ENCODE data around the gene BET1L. TPM values are rescaled to one million over a fixed set of nuclear protein-coding genes. Genes with fewer than 3 reads are reported as not detected.
A peak's percentile ranks its signal among the peaks of the same experiment; 100 is the strongest.

Gene BET1L
- total RNA-seq, 1 donor from 2014 or later = 47.0 TPM

DNA sequence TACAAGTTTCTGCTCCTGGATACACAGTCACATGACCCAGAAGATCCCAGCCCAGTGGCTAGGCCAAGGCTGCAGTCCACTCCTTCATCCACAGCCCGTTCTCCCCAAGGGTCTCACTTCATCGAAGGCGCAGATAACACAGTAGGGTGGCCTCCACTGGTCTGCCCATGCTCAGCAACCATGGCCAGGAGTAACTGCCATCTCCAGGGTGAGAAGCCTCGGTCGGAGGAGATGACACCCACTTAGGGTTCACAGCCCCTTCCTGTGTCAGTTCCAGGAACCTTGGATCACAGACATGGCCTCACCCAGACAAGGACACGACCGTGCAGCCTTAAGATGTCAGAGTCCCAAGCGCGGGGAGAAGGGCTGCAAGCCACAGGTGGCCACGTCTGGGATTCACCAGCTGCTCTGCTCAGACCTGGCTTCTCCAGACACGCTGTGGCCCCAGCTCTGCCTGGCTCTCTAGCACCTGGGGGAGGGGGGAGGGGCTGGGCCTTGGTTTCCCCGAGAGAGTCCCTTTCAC lies 2.6 kb downstream of the BET1L start:
- no peak for TF ChIP-seq CTCF (IDR thresholded peaks at IDR 0.05)
- Mint-ChIP-seq H3K9me3 (no peaks in the 10 kb centered on the region), H3K36me3 (ENCODE audit: low read depth) (peaks cover 53% of the 10 kb centered on the region), H3K4me3 (peak overlapping the region; percentile 8), H3K27me3 (no peaks in the 10 kb centered on the region), H3K27ac (no peak overlapping the region), H3K4me1 (peaks cover 47% of the 10 kb centered on the region)
- DNase-seq (peak; percentile 5), ATAC-seq (ENCODE audit: low read depth) (no peak)
- intact Hi-C loops (cut with micrococcal nuclease) = no loop called here
- ChIA-PET POLR2A (no interaction called here), CTCF (no interaction called here)

GRCh38 chr11:203945-204586 lies 3.1 kb downstream of the BET1L start:
- peaks cover 43% of the 10 kb centered on the region for H3K4me1 Mint-ChIP-seq
- H3K9me3 Mint-ChIP-seq = no peaks in the 10 kb centered on the region
- H3K4me3 Mint-ChIP-seq = peak overlapping the region; percentile 8
- ATAC-seq (ENCODE audit: low read depth) (no peak), DNase-seq (peak; percentile 12)
- H3K36me3 Mint-ChIP-seq (ENCODE audit: low read depth) = peaks cover 52% of the 10 kb centered on the region
- ChIA-PET CTCF (no interaction called here), POLR2A (no interaction called here)
- intact Hi-C loops (cut with micrococcal nuclease) = no loop called here
- no peak overlapping the region for H3K27ac Mint-ChIP-seq
- no peaks in the 10 kb centered on the region for H3K27me3 Mint-ChIP-seq
- TF ChIP-seq CTCF (IDR thresholded peaks at IDR 0.05) = no peak

- Mint-ChIP-seq H3K4me1 (peaks cover 41% of the 10 kb centered on the region), H3K27ac (no peak overlapping the region), H3K36me3 (ENCODE audit: low read depth) (peaks cover 48% of the 10 kb centered on the region), H3K4me3 (no peak overlapping the region), H3K27me3 (no peaks in the 10 kb centered on the region), H3K9me3 (no peaks in the 10 kb centered on the region)
- TF ChIP-seq CTCF (IDR thresholded peaks at IDR 0.05) = no peak
- DNase-seq = peak; percentile 6
- ATAC-seq (ENCODE audit: low read depth) = no peak
- ChIA-PET CTCF (no interaction called here), POLR2A (interaction anchor here (0.8 to 1.0 kb wide), 2 partner anchors 64 to 204 kb away, joined by 3 read pairs; no protein-coding TSS in a partner anchor)
- intact Hi-C loops (cut with micrococcal nuclease) = no loop called here
Observed at GRCh38 chr11:203056-203944, 3.9 kb downstream of the BET1L start.

GRCh38 chr11:202490-202889 lies 4.7 kb downstream of the BET1L start:
- POLR2A ChIA-PET = interaction anchor here (0.8 to 1.0 kb wide), 2 partner anchors 65 to 205 kb away, joined by 3 read pairs; no protein-coding TSS in a partner anchor
- Mint-ChIP-seq H3K4me3 (no peak overlapping the region), H3K36me3 (ENCODE audit: low read depth) (peaks cover 40% of the 10 kb centered on the region), H3K27me3 (no peaks in the 10 kb centered on the region), H3K27ac (peak overlapping the region; percentile 16), H3K4me1 (peaks cover 41% of the 10 kb centered on the region), H3K9me3 (no peaks in the 10 kb centered on the region)
- DNase-seq (no peak), ATAC-seq (ENCODE audit: low read depth) (no peak)
- intact Hi-C loops (cut with micrococcal nuclease) = no loop called here
- no peak for TF ChIP-seq CTCF (IDR thresholded peaks at IDR 0.05)
- CTCF ChIA-PET = no interaction called here

- Mint-ChIP-seq H3K36me3 (ENCODE audit: low read depth) (peaks cover 39% of the 10 kb centered on the region), H3K4me1 (peaks cover 37% of the 10 kb centered on the region), H3K27me3 (no peaks in the 10 kb centered on the region), H3K27ac (peak overlapping the region; percentile 35), H3K4me3 (no peak overlapping the region), H3K9me3 (no peaks in the 10 kb centered on the region)
- DNase-seq = peak; percentile 11
- ChIA-PET CTCF (no interaction called here), POLR2A (no interaction called here)
- TF ChIP-seq CTCF (IDR thresholded peaks at IDR 0.05) = no peak
- no peak for ATAC-seq (ENCODE audit: low read depth)
- intact Hi-C loops (cut with micrococcal nuclease) = no loop called here
Observed at GRCh38 chr11:201966-202365, 5.2 kb downstream of the BET1L start.

All from activated B cell treated with CpG ODN at 0.5 μM for 24 hours (primary cell).